Astrocyte (in vitro differentiated cells and primary cell): ENCODE results near the gene BUD23. TPM values are rescaled to one million over a fixed set of nuclear protein-coding genes. Genes with fewer than 3 reads are reported as not detected.
A peak's percentile ranks its signal among the peaks of the same experiment; 100 is the strongest.

Source experiments
- DNase-seq: peaks from one replicate; pipeline ENCODE4 v3.0.0-alpha.2; 2010; ENCODE audit warnings: low read depth
- FAIRE-seq: peaks from 2 replicates; lab custom pipeline; 2011; peaks lifted over from hg19 to GRCh38; lab: Jason Lieb, UNC
- H2AFZ ChIP-seq: 2 replicates; pipeline ENCODE4 v1.6.0; 2012; ENCODE audit warnings: low read depth, low read length, inconsistent platforms
- H3K27ac ChIP-seq: 2 replicates; pipeline ENCODE4 v1.5.1; 2011; ENCODE audit warnings: low read depth, low read length, inconsistent platforms
- H3K27me3 ChIP-seq: 2 replicates; pipeline ENCODE4 v1.6.0; 2011; ENCODE audit warnings: low read length, inconsistent platforms; ENCODE audit not compliant: insufficient read depth
- H3K36me3 ChIP-seq: 2 replicates; pipeline ENCODE4 v1.5.1; 2011; ENCODE audit warnings: low read length, inconsistent platforms; ENCODE audit not compliant: insufficient read depth
- H3K4me1 ChIP-seq: 2 replicates; pipeline ENCODE4 v1.5.1; 2011; ENCODE audit warnings: low read length, inconsistent platforms; ENCODE audit not compliant: insufficient read depth
- H3K4me2 ChIP-seq: 2 replicates; pipeline ENCODE4 v1.6.0; 2012; ENCODE audit warnings: low read length, inconsistent platforms
- H3K4me3 ChIP-seq: 2 replicates; pipeline ENCODE4 v1.5.1; 2011; ENCODE audit warnings: low read depth, mild to moderate bottlenecking, low read length, inconsistent platforms; ENCODE audit not compliant: insufficient read depth
- H3K79me2 ChIP-seq: 2 replicates; pipeline ENCODE4 v1.6.0; 2012; ENCODE audit warnings: mild to moderate bottlenecking, low read length, inconsistent platforms; ENCODE audit not compliant: insufficient read depth
- H3K9ac ChIP-seq: 2 replicates; pipeline ENCODE4 v1.6.0; 2012; ENCODE audit warnings: mild to moderate bottlenecking, low read length, inconsistent platforms
- H3K9me3 ChIP-seq: 2 replicates; pipeline ENCODE4 v1.5.1; 2012; ENCODE audit warnings: low read depth, mild to moderate bottlenecking, low read length, inconsistent platforms; ENCODE audit not compliant: insufficient read depth
- H4K20me1 ChIP-seq: 2 replicates; pipeline ENCODE4 v1.6.0; 2012; ENCODE audit warnings: low read length, inconsistent platforms; ENCODE audit not compliant: insufficient read depth
- H3K27ac Mint-ChIP-seq: one replicate; pipeline ENCODE4 v1.8.0; 2021; ENCODE audit warnings: mild to moderate bottlenecking, mixed read lengths; ENCODE audit not compliant: unreplicated experiment
- H3K27me3 Mint-ChIP-seq: one replicate; pipeline ENCODE4 v1.8.0; 2021; ENCODE audit warnings: low read depth, mixed read lengths; ENCODE audit not compliant: unreplicated experiment
- H3K36me3 Mint-ChIP-seq: one replicate; pipeline ENCODE4 v1.8.0; 2021; ENCODE audit warnings: low read depth, mixed read lengths; ENCODE audit not compliant: unreplicated experiment
- H3K4me1 Mint-ChIP-seq: one replicate; pipeline ENCODE4 v1.8.0; 2021; ENCODE audit warnings: low read depth, mixed read lengths; ENCODE audit not compliant: unreplicated experiment
- H3K4me3 Mint-ChIP-seq: one replicate; pipeline ENCODE4 v1.8.0; 2021; ENCODE audit warnings: mild to moderate bottlenecking, moderate library complexity, mixed read lengths; ENCODE audit not compliant: unreplicated experiment
- H3K9me3 Mint-ChIP-seq: one replicate; pipeline ENCODE4 v1.8.0; 2021; ENCODE audit warnings: mild to moderate bottlenecking, mixed read lengths; ENCODE audit not compliant: unreplicated experiment
- CTCF ChIP-seq: IDR thresholded peaks from 2 replicates; pipeline ENCODE4 v1.5.1; 2011; ENCODE audit warnings: low read depth, mild to moderate bottlenecking, inconsistent platforms, low read length, moderate library complexity; ENCODE audit not compliant: insufficient read depth
- EZH2 ChIP-seq: IDR thresholded peaks from 2 replicates; pipeline ENCODE4 v1.6.1; 2012; ENCODE audit warnings: mild to moderate bottlenecking, low read length, inconsistent platforms; ENCODE audit not compliant: insufficient read depth
- total RNA-seq: library from RNA; stranded (reverse); gene quantifications from 2 replicates; pipeline ENCODE4 v1.2.1, GENCODE V29; 2021

Gene BUD23
- total RNA-seq, 1 donor from 2014 or later, result 73.1 TPM

- Mint-ChIP-seq H3K36me3 (no peaks in the 10 kb centered on the region), H3K4me1 (no peaks in the 10 kb centered on the region), H3K4me3 (no peak overlapping the region), H3K9me3 (peaks cover 4% of the 10 kb centered on the region), H3K27me3 (peaks cover 69% of the 10 kb centered on the region), H3K27ac (no peak overlapping the region)
- H3K4me1 ChIP-seq, result no peaks in the 10 kb centered on the region
- no peaks in the 10 kb centered on the region for H3K9me3 ChIP-seq
- peak overlapping the region; percentile 62 for H3K4me2 ChIP-seq
- FAIRE-seq (no peak), DNase-seq (no peak)
- H3K36me3 ChIP-seq, result no peaks in the 10 kb centered on the region
- no peak overlapping the region for H3K9ac ChIP-seq
- TF ChIP-seq EZH2 (no peak), CTCF (no peak)
- peaks cover 59% of the 10 kb centered on the region for H3K27me3 ChIP-seq
- no peaks in the 10 kb centered on the region for H3K79me2 ChIP-seq
- peaks cover 3% of the 10 kb centered on the region for H4K20me1 ChIP-seq
- no peak overlapping the region for H2AFZ ChIP-seq
- no peak overlapping the region for H3K4me3 ChIP-seq
- no peak overlapping the region for H3K27ac ChIP-seq
These were observed 36.3 kb upstream of the BUD23 start for GRCh38 chr7:73646785-73647724.

- TF ChIP-seq CTCF (no peak), EZH2 (peak; percentile 87)
- Mint-ChIP-seq H3K9me3 (peaks cover 4% of the 10 kb centered on the region), H3K4me1 (peaks cover 2% of the 10 kb centered on the region), H3K36me3 (no peaks in the 10 kb centered on the region), H3K27me3 (peaks cover 71% of the 10 kb centered on the region), H3K4me3 (peak overlapping the region; percentile 40), H3K27ac (no peak overlapping the region)
- Histone ChIP-seq H3K9me3 (no peaks in the 10 kb centered on the region), H3K79me2 (no peaks in the 10 kb centered on the region), H3K4me1 (no peaks in the 10 kb centered on the region), H3K27me3 (peaks cover 59% of the 10 kb centered on the region), H3K4me2 (peak overlapping the region; percentile 62), H3K9ac (no peak overlapping the region), H3K36me3 (no peaks in the 10 kb centered on the region), H3K27ac (no peak overlapping the region), H4K20me1 (peaks cover 3% of the 10 kb centered on the region), H3K4me3 (no peak overlapping the region), H2AFZ (peak overlapping the region; percentile 41)
- DNase-seq (no peak), FAIRE-seq (no peak)
These were observed 35.4 kb upstream of the BUD23 start for GRCh38 chr7:73647725-73648592.
